HG02798 (cell line): ENCODE measurements around the gene UGT1A5.

Experiments used
- ATAC-seq: cut with Tn5 transposase; IDR thresholded peaks from one replicate; pipeline ENCODE4 v1.9.1; 2021; ENCODE audit warnings: mild to moderate bottlenecking; ENCODE audit not compliant: unreplicated experiment, poor library complexity

UGT1A5 gene

GRCh38 chr2:233773854-233774253 is 61.1 kb downstream of the UGT1A5 start:
- ATAC-seq: no peak

- no peak for ATAC-seq
Observed at GRCh38 chr2:233775414-233775813, 62.7 kb downstream of the UGT1A5 start.

GRCh38 chr2:233778030-233778429 is 65.3 kb downstream of the UGT1A5 start, which contains the start of gene MROH2A:
Gene MROH2A, plus strand, starts transcription at chr2:233778330. Its CDS starts 1,029 bp downstream, at chr2:233779359.
- ATAC-seq: no peak

- ATAC-seq: no peak
Observed at GRCh38 chr2:233779722-233780121, 67.0 kb downstream of the UGT1A5 start.

- ATAC-seq: no peak
Observed at GRCh38 chr2:233780771-233781170, 68.1 kb downstream of the UGT1A5 start.

- ATAC-seq: no peak
Observed at GRCh38 chr2:233789554-233789953, 76.8 kb downstream of the UGT1A5 start.

GRCh38 chr2:233791151-233791882 is 78.6 kb downstream of the UGT1A5 start:
- ATAC-seq: no peak

- no peak for ATAC-seq
Observed at GRCh38 chr2:233791883-233792329, 79.2 kb downstream of the UGT1A5 start.

- ATAC-seq: no peak
Observed at GRCh38 chr2:233792720-233793119, 80.0 kb downstream of the UGT1A5 start.

GRCh38 chr2:233793465-233794127 is 80.9 kb downstream of the UGT1A5 start:
- no peak for ATAC-seq

- ATAC-seq: no peak
Observed at GRCh38 chr2:233794128-233794658, 81.5 kb downstream of the UGT1A5 start.

- ATAC-seq: no peak
Observed at GRCh38 chr2:233795735-233796171, 83.0 kb downstream of the UGT1A5 start.

GRCh38 chr2:233796254-233796653 is 83.5 kb downstream of the UGT1A5 start:
- no peak for ATAC-seq

GRCh38 chr2:233798335-233799086 is 85.8 kb downstream of the UGT1A5 start:
- no peak for ATAC-seq

GRCh38 chr2:233799087-233799665 is 86.5 kb downstream of the UGT1A5 start:
- no peak for ATAC-seq

GRCh38 chr2:233799716-233800115 is 87.0 kb downstream of the UGT1A5 start:
- no peak for ATAC-seq

GRCh38 chr2:233800208-233800607 is 87.5 kb downstream of the UGT1A5 start:
- ATAC-seq: no peak

- peak; percentile 53 for ATAC-seq
Observed at GRCh38 chr2:233801357-233802131, 88.8 kb downstream of the UGT1A5 start.

- ATAC-seq: no peak
Observed at GRCh38 chr2:233802132-233802815, 89.6 kb downstream of the UGT1A5 start.
